ENCODE data around the gene BEX5.
A peak's percentile ranks its signal among the peaks of the same experiment; 100 is the strongest.
"Not testable (repeated sequence)": the region's sequence is repeated elsewhere in the genome, so short reads cannot be mapped to it uniquely, and the experiment has no call there.

The BEX5 gene

GRCh38 chrX:102155806-102156179, at the start of gene BEX5:
BEX5 (minus strand) TSS chrX:102155977; CDS start chrX:102154265, 1,712 bp downstream.
- peak; percentile 9 for DNase-seq (ENCODE audit: low spot score)

- DNase-seq (ENCODE audit: low spot score): no peak
Observed at GRCh38 chrX:102185967-102186720, 30.4 kb upstream of the BEX5 start.

- no peak for DNase-seq (ENCODE audit: low spot score)
Observed at GRCh38 chrX:102154900-102155805, 624 bp downstream of the BEX5 start.

GRCh38 chrX:102154218-102154860, 1.4 kb downstream of the BEX5 start:
- DNase-seq (ENCODE audit: low spot score): no peak

- not testable (repeated sequence) for DNase-seq (ENCODE audit: low spot score)
Observed at GRCh38 chrX:102142274-102142673, 13.5 kb downstream of the BEX5 start, which contains the start of gene TCEAL6. TCEAL6 (minus strand) TSS chrX:102142481.

- not testable (repeated sequence) for DNase-seq (ENCODE audit: low spot score)
Observed at GRCh38 chrX:102141631-102142030, 14.1 kb downstream of the BEX5 start.

GRCh38 chrX:102140876-102141275, 14.9 kb downstream of the BEX5 start:
- DNase-seq (ENCODE audit: low spot score): not testable (repeated sequence)

GRCh38 chrX:102138064-102138463, 17.7 kb downstream of the BEX5 start:
- DNase-seq (ENCODE audit: low spot score): no peak

- DNase-seq (ENCODE audit: low spot score): no peak
Observed at GRCh38 chrX:102129473-102129872, 26.3 kb downstream of the BEX5 start.

GRCh38 chrX:102126863-102127262, 28.9 kb downstream of the BEX5 start:
- no peak for DNase-seq (ENCODE audit: low spot score)

GRCh38 chrX:102126080-102126818, 29.5 kb downstream of the BEX5 start:
- DNase-seq (ENCODE audit: low spot score): not testable (repeated sequence)

GRCh38 chrX:102125436-102125835, 30.3 kb downstream of the BEX5 start, which contains the start of gene TCEAL2:
TCEAL2 (plus strand) TSS chrX:102125679; CDS start chrX:102126831, 1,152 bp downstream.
- DNase-seq (ENCODE audit: low spot score): not testable (repeated sequence)

- DNase-seq (ENCODE audit: low spot score): not testable (repeated sequence)
Observed at GRCh38 chrX:102125014-102125413, 30.8 kb downstream of the BEX5 start.

- no peak for DNase-seq (ENCODE audit: low spot score)
Observed at GRCh38 chrX:102115748-102116147, 40.0 kb downstream of the BEX5 start.

- DNase-seq (ENCODE audit: low spot score): no peak
Observed at GRCh38 chrX:102113367-102113766, 42.4 kb downstream of the BEX5 start.

Measured in COLO829 (cell line).